ENCODE measurements around the gene GLE1. TPM values are rescaled to one million over a fixed set of nuclear protein-coding genes. Genes with fewer than 3 reads are reported as not detected.
A peak's percentile ranks its signal among the peaks of the same experiment; 100 is the strongest.

Gene GLE1
- total RNA-seq, 1 experiment from 2014 or later = 19.0 TPM

- Mint-ChIP-seq H3K4me3 (peak overlapping the region; percentile 78 to 89), H3K36me3 (ENCODE audit: insufficient read depth in 1 of 3, low read depth in 3 of 3) (peaks cover 15 to 25% (median 24%) of the 10 kb centered on the region in 3 experiments; a peak in 6 of 7 replicates), H3K27me3 (ENCODE audit: low read depth) (peaks cover 88% of the 10 kb centered on the region), H3K9me3 (peaks cover 0 to 3% of the 10 kb centered on the region in 2 experiments; a peak in 1 of 5 replicates), H3K4me1 (peaks cover 8 to 11% of the 10 kb centered on the region in 2 experiments), H3K27ac (no peak overlapping the region)
- H4K91ac ChIP-seq (ENCODE audit: insufficient read length, low read depth, low read length) = no peak overlapping the region
- H4K8ac ChIP-seq (replicated peaks; ENCODE audit: insufficient read length, low read depth, low read length) = no peak overlapping the region
- no peak overlapping the region for H2BK120ac ChIP-seq (ENCODE audit: low read depth, low read length, poor library complexity, severe bottlenecking)
- peak overlapping the region; percentile 60; the same call in 1 of the 2 replicates for H3K14ac ChIP-seq (ENCODE audit: insufficient read depth, low read length)
- H3K79me1 ChIP-seq (ENCODE audit: insufficient read depth, low read depth, low read length, poor library complexity, severe bottlenecking) = no peaks in the 10 kb centered on the region
- no peak overlapping the region for H3K56ac ChIP-seq (ENCODE audit: insufficient read length, low read depth, low read length)
- H2BK20ac ChIP-seq (ENCODE audit: low read depth, low read length, poor library complexity, severe bottlenecking) = no peak overlapping the region
- peak; percentile 76 for DNase-seq
- no peak overlapping the region for H4K5ac ChIP-seq (ENCODE audit: insufficient read length, low read depth, low read length)
- no peak overlapping the region for H3K4ac ChIP-seq (ENCODE audit: low read depth, low read length)
- no peak for TF ChIP-seq CTCF (conservative IDR thresholded peaks at IDR 0.05)
- no peak overlapping the region for H2BK5ac ChIP-seq (ENCODE audit: insufficient read length, low read length)
- no peak overlapping the region for H3K23ac ChIP-seq (ENCODE audit: insufficient read length, low read depth, low read length)
- no CpG with 5 or more reads among the region's 48 CpGs for WGBS (ENCODE audit: extremely low coverage, insufficient read length, low lambda C conversion rate)
- no peaks in the 10 kb centered on the region for H4K20me1 ChIP-seq (ENCODE audit: control insufficient read depth, insufficient read depth, insufficient read length)
- peaks cover 12% of the 10 kb centered on the region for H3K23me2 ChIP-seq (ENCODE audit: insufficient read length, low read depth, low read length, poor library complexity, severe bottlenecking)
- H3K79me2 ChIP-seq (ENCODE audit: insufficient read depth, low read length) = no peaks in the 10 kb centered on the region
- no peak overlapping the region for H2AFZ ChIP-seq (ENCODE audit: low read length)
- no peak overlapping the region for H3K9ac ChIP-seq (ENCODE audit: extremely low read depth, insufficient read length, low read length)
- H3K4me1 ChIP-seq (ENCODE audit: insufficient read depth, low read length) = no peaks in the 10 kb centered on the region
- H3K27ac ChIP-seq (ENCODE audit: insufficient read length, low read depth, low read length) = no peak overlapping the region
- no peak overlapping the region for H2BK15ac ChIP-seq (ENCODE audit: low read depth, low read length)
- H3K27me3 ChIP-seq (ENCODE audit: insufficient read depth, low read length) = peaks cover 19% of the 10 kb centered on the region; the same call in 1 of the 2 replicates
- no peak overlapping the region for H2BK12ac ChIP-seq (ENCODE audit: insufficient read length, low read depth, low read length)
- no peak overlapping the region for H2AK5ac ChIP-seq (ENCODE audit: insufficient read length, low read length)
- H3K4me2 ChIP-seq (ENCODE audit: insufficient read depth, insufficient read length, low read length) = peak overlapping the region; percentile 80
- H3K9me3 ChIP-seq (ENCODE audit: control insufficient read depth, low read depth, low read length) = no peaks in the 10 kb centered on the region
- H3K18ac ChIP-seq (ENCODE audit: insufficient read length, low read depth, low read length) = peak overlapping the region; percentile 38
- no peak overlapping the region for H3T11ph ChIP-seq (ENCODE audit: low read length)
Measured at GRCh38 chr9:128456613-128457061, 47.9 kb upstream of the GLE1 start.

All from H9 (cell line).